AG09309 (cell line): ENCODE results near the gene PNRC2.

ENCODE experiments used
- DNase-seq: peaks from one replicate; pipeline ENCODE4 v3.0.0-alpha.2; 2010; ENCODE audit warnings: low read depth
- H3K4me3 ChIP-seq: 2 replicates; pipeline ENCODE4 v1.5.1; 2011; ENCODE audit warnings: mild to moderate bottlenecking, low read depth, low read length, moderate library complexity; ENCODE audit not compliant: control insufficient read depth
- CTCF ChIP-seq: IDR thresholded peaks from 2 replicates; pipeline ENCODE4 v1.5.1; 2011; ENCODE audit warnings: mild to moderate bottlenecking, low read depth, low read length, inconsistent platforms; ENCODE audit not compliant: insufficient read depth, control insufficient read depth; ENCODE audit errors: missing control alignments

Gene PNRC2

GRCh38 chr1:23959461-23960290 lies at the start of gene PNRC2:
TSS of gene PNRC2 (plus strand) at chr1:23959828. CDS start at chr1:23961458, 1,630 bp downstream.
- peak; percentile 85 for DNase-seq
- no peak for TF ChIP-seq CTCF

GRCh38 chr1:23910144-23910543 lies 49.5 kb upstream of the PNRC2 start:
- TF ChIP-seq CTCF, result no peak
- H3K4me3 ChIP-seq, result no peak overlapping the region
- DNase-seq, result no peak

More at GRCh38 chr1:23959461-23960290, at the start of gene PNRC2:
- H3K4me3 ChIP-seq, result peak within 1 kb of the TSS; percentile 68

GRCh38 chr1:23910553-23911246 lies 48.9 kb upstream of the PNRC2 start:
- H3K4me3 ChIP-seq, result no peak overlapping the region
- TF ChIP-seq CTCF, result no peak
- DNase-seq, result no peak

GRCh38 chr1:23911921-23912320 lies 47.7 kb upstream of the PNRC2 start:
- no peak for TF ChIP-seq CTCF
- DNase-seq, result no peak
- H3K4me3 ChIP-seq, result no peak overlapping the region

- H3K4me3 ChIP-seq, result no peak within 1 kb of the TSS
- no peak for TF ChIP-seq CTCF
- no peak for DNase-seq
Observed at GRCh38 chr1:23913212-23913880, 46.3 kb upstream of the PNRC2 start, which contains the start of gene CNR2. TSS of gene CNR2 (minus strand) at chr1:23913362. CDS start at chr1:23875617, 37,745 bp downstream.

- no peak for DNase-seq
- no peak overlapping the region for H3K4me3 ChIP-seq
- no peak for TF ChIP-seq CTCF
Observed at GRCh38 chr1:23914921-23915320, 44.7 kb upstream of the PNRC2 start.
